Endodermal cell (in vitro differentiated cells): ENCODE measurements around the gene OR7D2. TPM values are rescaled to one million over a fixed set of nuclear protein-coding genes. Genes with fewer than 3 reads are reported as not detected.

Experiments used
- DNase-seq: peaks from one replicate; pipeline ENCODE4 v3.0.0-alpha.2; 2017
- H3K27ac ChIP-seq: 2 replicates; pipeline ENCODE4 v1.5.1; 2013; ENCODE audit warnings: mild to moderate bottlenecking, low read depth, low read length, moderate library complexity
- H3K27me3 ChIP-seq: 2 replicates; pipeline ENCODE4 v1.6.1; 2013; ENCODE audit warnings: mild to moderate bottlenecking, low read length, moderate library complexity; ENCODE audit not compliant: insufficient read depth, control insufficient read depth, poor library complexity, severe bottlenecking
- H3K36me3 ChIP-seq: 2 replicates; pipeline ENCODE4 v1.7.0; 2013; ENCODE audit warnings: mild to moderate bottlenecking, low read length, moderate library complexity; ENCODE audit not compliant: control insufficient read depth, insufficient read depth
- H3K4me1 ChIP-seq: one replicate; pipeline ENCODE4 v1.7.0; 2013; ENCODE audit warnings: low read length; ENCODE audit not compliant: control insufficient read depth, insufficient read depth
- H3K4me3 ChIP-seq: 2 replicates; pipeline ENCODE4 v1.5.1; 2013; ENCODE audit warnings: mild to moderate bottlenecking, low read length, moderate library complexity
- H3K9ac ChIP-seq: 2 replicates; pipeline ENCODE4 v1.6.1; 2013; ENCODE audit warnings: mild to moderate bottlenecking, low read length, moderate library complexity; ENCODE audit not compliant: poor library complexity, severe bottlenecking; ENCODE audit errors: extremely low read depth
- H3K9me3 ChIP-seq: 2 replicates; pipeline ENCODE4 v1.6.1; 2013; ENCODE audit warnings: mild to moderate bottlenecking, low read length, moderate library complexity; ENCODE audit not compliant: control insufficient read depth
- H3K27ac Mint-ChIP-seq: 2 replicates; pipeline ENCODE4 v1.8.0; 2020; ENCODE audit warnings: mixed read lengths
- H3K27me3 Mint-ChIP-seq: 2 replicates; pipeline ENCODE4 v1.8.0; 2021; ENCODE audit warnings: mild to moderate bottlenecking, mixed read lengths; ENCODE audit not compliant: insufficient read depth
- H3K36me3 Mint-ChIP-seq: 2 replicates; pipeline ENCODE4 v1.8.0; 2020; ENCODE audit warnings: low read depth, mixed read lengths
- H3K4me1 Mint-ChIP-seq: 2 replicates; pipeline ENCODE4 v1.8.0; 2020; ENCODE audit warnings: mixed read lengths
- H3K4me3 Mint-ChIP-seq: 2 replicates; pipeline ENCODE4 v1.8.0; 2020; ENCODE audit warnings: mild to moderate bottlenecking, moderate library complexity, mixed read lengths
- H3K9me3 Mint-ChIP-seq: 2 replicates; pipeline ENCODE4 v1.8.0; 2020; ENCODE audit warnings: mild to moderate bottlenecking, mixed read lengths
- CTCF ChIP-seq: fragments of 200-600 bp; sonication (generic); conservative IDR thresholded peaks from 2 replicates; pipeline ENCODE4 v1.5.0; 2021; ENCODE audit warnings: antibody characterized with exemption, mild to moderate bottlenecking
- WGBS, 2 experiments: methylation state at CpG; one replicate each; pipeline versions ENCODE4 v1.1.5 to v1.1.7; 2013; ENCODE audit warnings: missing lambda C conversion rate in 2 of 2, mixed read lengths in 1 of 2; ENCODE audit not compliant: insufficient coverage in 1 of 2, insufficient read length in 1 of 2; 5-methylcytosine and 5-hydroxymethylcytosine counted together
- total RNA-seq, 2 donors: library from RNA; stranded (reverse); fragmentation: NEBNext Ultra II Directional in 1 of 2; extraction: Animal tissue kit (Norgen Biotek cat#: 25700) in 1 of 2; gene quantifications; 2 replicates in 1 of 2; 3 replicates in 1 of 2; pipeline ENCODE4 v1.2.1, GENCODE V29; 2021

OR7D2 gene
- total RNA-seq, 2 donors from 2014 or later: 0.31 to 0.40 TPM

GRCh38 chr19:9175326-9175725 lies 3.5 kb upstream of the OR7D2 start:
- Mint-ChIP-seq H3K36me3 (peaks cover 12% of the 10 kb centered on the region), H3K27ac (no peak overlapping the region), H3K4me3 (no peak overlapping the region), H3K4me1 (no peaks in the 10 kb centered on the region), H3K9me3 (peaks cover 24% of the 10 kb centered on the region), H3K27me3 (no peaks in the 10 kb centered on the region)
- Histone ChIP-seq H3K27ac (no peak overlapping the region), H3K4me1 (no peaks in the 10 kb centered on the region), H3K9ac (no peak overlapping the region), H3K27me3 (no peaks in the 10 kb centered on the region), H3K36me3 (no peaks in the 10 kb centered on the region), H3K9me3 (peaks cover 22% of the 10 kb centered on the region), H3K4me3 (no peak overlapping the region)
- DNase-seq: no peak
- no peak for TF ChIP-seq CTCF
- 77 to 95% methylated on average over 4 to 5 of the region's 5 CpGs for WGBS, 2 experiments

DNA sequence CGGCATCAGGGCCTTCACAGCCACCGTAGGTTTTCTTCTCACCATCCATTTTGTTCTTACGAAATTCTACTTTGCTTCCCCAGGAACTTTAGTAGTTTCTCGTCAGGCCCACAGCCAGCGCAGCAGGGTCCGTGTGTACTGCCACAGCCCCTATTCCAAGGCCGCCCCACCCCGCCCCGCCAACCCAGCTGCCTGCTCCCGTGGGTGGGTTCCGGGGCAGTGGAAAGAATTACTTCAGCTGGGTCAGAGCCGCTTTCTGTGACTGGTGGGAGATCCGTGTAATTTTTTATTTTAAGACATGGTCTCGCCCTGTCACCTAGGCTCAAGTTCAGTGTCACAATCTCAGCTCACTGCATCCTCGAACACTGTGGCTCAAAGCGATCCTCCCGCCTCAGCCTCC lies 4.2 kb downstream of the OR7D2 start:
- no peak overlapping the region for H3K4me3 ChIP-seq
- no peak overlapping the region for H3K9ac ChIP-seq
- 90 to 92% methylated on average over 10 to 17 of the region's 17 CpGs for WGBS, 2 experiments
- H3K27me3 Mint-ChIP-seq: no peaks in the 10 kb centered on the region
- peaks cover 31% of the 10 kb centered on the region for H3K9me3 Mint-ChIP-seq
- no peak for TF ChIP-seq CTCF
- H3K27ac ChIP-seq: no peak overlapping the region
- H3K27me3 ChIP-seq: no peaks in the 10 kb centered on the region
- no peak overlapping the region for H3K4me3 Mint-ChIP-seq
- peaks cover 41% of the 10 kb centered on the region for H3K9me3 ChIP-seq
- no peak overlapping the region for H3K27ac Mint-ChIP-seq
- no peaks in the 10 kb centered on the region for H3K4me1 Mint-ChIP-seq
- no peaks in the 10 kb centered on the region for H3K36me3 ChIP-seq
- no peak for DNase-seq
- H3K36me3 Mint-ChIP-seq: peaks cover 9% of the 10 kb centered on the region
- no peaks in the 10 kb centered on the region for H3K4me1 ChIP-seq

GRCh38 chr19:9187191-9187590 lies 8.4 kb downstream of the OR7D2 start:
- no peak for DNase-seq
- TF ChIP-seq CTCF: no peak
- H3K9me3 ChIP-seq: peaks cover 42% of the 10 kb centered on the region
- Mint-ChIP-seq H3K36me3 (peaks cover 9% of the 10 kb centered on the region), H3K9me3 (peaks cover 39% of the 10 kb centered on the region), H3K4me3 (no peak overlapping the region), H3K4me1 (peaks cover 4% of the 10 kb centered on the region), H3K27ac (no peak overlapping the region), H3K27me3 (no peaks in the 10 kb centered on the region)
- H3K27me3 ChIP-seq: no peaks in the 10 kb centered on the region
- H3K9ac ChIP-seq: no peak overlapping the region
- 81 to 82% methylated on average over 3 to 4 of the region's 6 CpGs for WGBS, 2 experiments
- H3K4me3 ChIP-seq: no peak overlapping the region
- no peaks in the 10 kb centered on the region for H3K36me3 ChIP-seq
- H3K27ac ChIP-seq: no peak overlapping the region
- H3K4me1 ChIP-seq: no peaks in the 10 kb centered on the region
